ENCODE data around the gene HTT.

DNA sequence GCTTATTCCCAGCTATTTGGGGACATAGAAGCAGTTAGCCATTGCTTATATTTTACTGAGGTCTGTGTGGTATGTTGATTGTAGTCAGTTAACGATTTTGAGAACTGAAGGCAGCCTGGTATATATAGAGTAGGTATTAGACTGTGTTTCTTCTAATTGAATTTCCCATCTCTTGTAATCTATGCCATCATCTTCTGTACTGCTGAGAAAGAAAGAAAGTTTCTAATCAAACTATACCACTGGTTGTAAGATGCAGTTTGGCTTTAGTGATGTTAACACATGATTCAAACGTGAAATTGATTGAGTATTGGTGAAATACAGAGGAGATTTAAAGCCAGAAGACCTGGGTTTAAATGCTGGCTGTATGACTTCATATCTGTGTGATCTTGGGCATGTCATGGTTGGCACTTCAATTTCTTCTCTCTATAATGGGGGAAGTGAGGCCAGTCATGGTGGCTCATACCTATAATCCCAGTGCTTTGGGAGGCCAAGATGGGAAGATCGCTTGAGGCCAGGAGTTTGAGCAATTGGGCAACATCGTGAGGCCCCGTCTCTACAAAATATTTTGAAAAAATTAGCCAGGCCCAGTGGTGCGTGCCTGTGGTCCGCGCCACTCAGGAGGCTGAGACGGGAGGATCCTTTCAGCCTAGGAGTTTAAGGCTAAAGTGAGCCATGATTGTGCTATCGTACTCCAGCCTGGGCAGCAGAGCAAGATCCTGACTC lies 11.6 kb downstream of the HTT start:
- TF ChIP-seq, protein P1, sequence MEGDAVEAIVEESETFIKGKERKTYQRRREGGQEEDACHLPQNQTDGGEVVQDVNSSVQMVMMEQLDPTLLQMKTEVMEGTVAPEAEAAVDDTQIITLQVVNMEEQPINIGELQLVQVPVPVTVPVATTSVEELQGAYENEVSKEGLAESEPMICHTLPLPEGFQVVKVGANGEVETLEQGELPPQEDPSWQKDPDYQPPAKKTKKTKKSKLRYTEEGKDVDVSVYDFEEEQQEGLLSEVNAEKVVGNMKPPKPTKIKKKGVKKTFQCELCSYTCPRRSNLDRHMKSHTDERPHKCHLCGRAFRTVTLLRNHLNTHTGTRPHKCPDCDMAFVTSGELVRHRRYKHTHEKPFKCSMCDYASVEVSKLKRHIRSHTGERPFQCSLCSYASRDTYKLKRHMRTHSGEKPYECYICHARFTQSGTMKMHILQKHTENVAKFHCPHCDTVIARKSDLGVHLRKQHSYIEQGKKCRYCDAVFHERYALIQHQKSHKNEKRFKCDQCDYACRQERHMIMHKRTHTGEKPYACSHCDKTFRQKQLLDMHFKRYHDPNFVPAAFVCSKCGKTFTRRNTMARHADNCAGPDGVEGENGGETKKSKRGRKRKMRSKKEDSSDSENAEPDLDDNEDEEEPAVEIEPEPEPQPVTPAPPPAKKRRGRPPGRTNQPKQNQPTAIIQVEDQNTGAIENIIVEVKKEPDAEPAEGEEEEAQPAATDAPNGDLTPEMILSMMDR (conservative IDR thresholded peaks at IDR 0.05; ENCODE audit: low read depth, low read length): no peak
- TF ChIP-seq EZH2 (IDR thresholded peaks at IDR 0.05; ENCODE audit: low read length, unreplicated experiment) (no peak), EZH2phosphoT487 (IDR thresholded peaks at IDR 0.05; ENCODE audit: borderline replicate concordance, low read length) (no peak)
